C4-2B (cell line): ENCODE measurements around the gene DZIP3.

Source experiments
- CTCF ChIP-seq: fragments of 450-650 bp; conservative IDR thresholded peaks from 2 replicates; pipeline ENCODE4 v1.5.1; 2017; ENCODE audit warnings: mild to moderate bottlenecking
- ZFX ChIP-seq: fragments of 450-650 bp; IDR thresholded peaks from 2 replicates; pipeline ENCODE4 v1.6.1; 2017

DNA sequence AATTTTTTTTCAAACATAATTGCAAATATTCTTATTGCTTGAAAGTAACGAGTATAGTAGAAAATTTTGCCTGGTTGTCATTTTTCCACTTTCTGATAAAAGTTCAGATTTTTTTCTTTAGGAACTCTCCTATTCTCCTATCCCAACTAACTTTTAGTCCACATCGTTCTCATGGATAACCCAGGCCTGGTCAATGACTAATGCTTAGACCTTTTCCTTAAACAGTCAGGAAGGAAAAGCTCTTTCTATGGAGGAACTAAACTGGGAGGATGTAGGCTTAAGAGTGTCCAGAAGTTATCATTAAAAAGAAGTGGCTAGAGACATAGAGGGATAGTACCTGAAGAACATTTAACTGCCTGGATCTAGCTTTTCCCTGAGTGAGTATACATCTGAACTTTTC lies 27.0 kb upstream of the DZIP3 start:
- TF ChIP-seq CTCF (no peak), ZFX (no peak)
